HepG2 (cell line): ENCODE data around the gene PLAA. TPM values are rescaled to one million over a fixed set of nuclear protein-coding genes. Genes with fewer than 3 reads are reported as not detected.

Experiments
- ADNP ChIP-seq: sonication (generic); formaldehyde crosslinking; IDR thresholded peaks from 2 replicates; pipeline ENCODE4 v1.4.0; 2020; ENCODE audit warnings: missing genetic modification reagents
- CBFB ChIP-seq: sonication (generic); formaldehyde crosslinking; IDR thresholded peaks from 2 replicates; pipeline ENCODE4 v1.4.0; 2020; ENCODE audit warnings: missing genetic modification reagents
- LCORL ChIP-seq, 2 experiments: fragments of 450-650 bp in 1 of 2; sonication (generic) in 1 of 2; formaldehyde crosslinking in 1 of 2; IDR thresholded peaks; 2 replicates each; pipeline versions ENCODE4 v1.5.0 to v1.6.1; 2017 to 2020; ENCODE audit warnings: antibody characterized with exemption in 1 of 2, missing genetic modification reagents in 1 of 2
- RARG ChIP-seq: sonication (generic); formaldehyde crosslinking; IDR thresholded peaks from 2 replicates; pipeline ENCODE4 v1.4.0; 2020; ENCODE audit warnings: low read depth, mild to moderate bottlenecking, missing genetic modification reagents
- SOX6 ChIP-seq, 2 experiments: fragments of 450-650 bp in 1 of 2; sonication (generic) in 1 of 2; formaldehyde crosslinking in 1 of 2; IDR thresholded peaks; 2 replicates each; pipeline versions ENCODE4 v1.4.0 to v1.6.1; 2017 to 2020; ENCODE audit warnings: antibody characterized with exemption in 1 of 2, mild to moderate bottlenecking in 1 of 2, missing genetic modification reagents in 1 of 2
- UBTF ChIP-seq: sonication (generic); formaldehyde crosslinking; IDR thresholded peaks from 2 replicates; pipeline ENCODE4 v1.4.0; 2020; ENCODE audit warnings: mild to moderate bottlenecking, missing genetic modification reagents
- ZFP36 ChIP-seq: fragments of 150-350 bp; IDR thresholded peaks from 2 replicates; pipeline ENCODE4 v1.6.1; 2018; ENCODE audit warnings: borderline replicate concordance, low read length, low read depth; ENCODE audit not compliant: partially characterized antibody
- ZNF33A ChIP-seq: sonication (generic); formaldehyde crosslinking; IDR thresholded peaks from 2 replicates; pipeline ENCODE4 v1.5.1; 2020; ENCODE audit warnings: missing genetic modification reagents, mild to moderate bottlenecking, moderate library complexity, borderline replicate concordance
- ZNF383 ChIP-seq: sonication (generic); formaldehyde crosslinking; IDR thresholded peaks from 2 replicates; pipeline ENCODE4 v1.4.0; 2020; ENCODE audit warnings: missing genetic modification reagents, mild to moderate bottlenecking, borderline replicate concordance
- ZNF749 ChIP-seq: sonication (generic); formaldehyde crosslinking; IDR thresholded peaks from 2 replicates; pipeline ENCODE4 v1.8.0; 2022; ENCODE audit warnings: mild to moderate bottlenecking, missing genetic modification reagents, moderate library complexity, borderline replicate concordance
- ZNF816 ChIP-seq: sonication (generic); formaldehyde crosslinking; IDR thresholded peaks from 2 replicates; pipeline ENCODE4 v1.8.0; 2022; ENCODE audit warnings: missing genetic modification reagents, mild to moderate bottlenecking, borderline replicate concordance
- ZNF891 ChIP-seq: sonication (generic); formaldehyde crosslinking; IDR thresholded peaks from 2 replicates; pipeline ENCODE4 v1.5.0; 2020; ENCODE audit warnings: mild to moderate bottlenecking, missing genetic modification reagents
- polyA plus RNA-seq, 8 experiments: library from polyadenylated mRNA; depleted of rRNA in 3 of 8; stranded (reverse) in 7 of 8; unstranded in 1 of 8; fragments of >200 nt; fragmentation: Illumina TruSeq in 4 of 8; extraction: Trizol in 4 of 8; gene quantifications; 2 replicates each; pipeline versions ENCODE4 v1.2.1 to v1.2.3, GENCODE V29; 2011 to 2016; ENCODE audit warnings: low read depth in 4 of 8, missing spikeins in 1 of 8, mixed read lengths in 1 of 8; ENCODE audit not compliant: insufficient read depth in 1 of 8
- total RNA-seq, 5 experiments: library from RNA; depleted of rRNA; stranded (reverse); fragments of >200 nt; fragmentation: Illumina TruSeq; extraction: Trizol; gene quantifications; 2 replicates each; pipeline ENCODE4 v1.2.3, GENCODE V29; 2016; ENCODE audit warnings: low read depth in 1 of 5
- TF ChIP-seq, protein P1 (sequence below): sonication (generic); formaldehyde crosslinking; IDR thresholded peaks from 2 replicates; pipeline ENCODE4 v1.8.1; 2023; ENCODE audit warnings: mild to moderate bottlenecking, moderate library complexity, missing genetic modification reagents

Gene PLAA
- total and polyA plus RNA-seq, 2 of the 13 experiments (the other 11 are each of a cell fraction or from before 2014, with no cell fraction given) = 5.8 to 22.9 TPM

DNA sequence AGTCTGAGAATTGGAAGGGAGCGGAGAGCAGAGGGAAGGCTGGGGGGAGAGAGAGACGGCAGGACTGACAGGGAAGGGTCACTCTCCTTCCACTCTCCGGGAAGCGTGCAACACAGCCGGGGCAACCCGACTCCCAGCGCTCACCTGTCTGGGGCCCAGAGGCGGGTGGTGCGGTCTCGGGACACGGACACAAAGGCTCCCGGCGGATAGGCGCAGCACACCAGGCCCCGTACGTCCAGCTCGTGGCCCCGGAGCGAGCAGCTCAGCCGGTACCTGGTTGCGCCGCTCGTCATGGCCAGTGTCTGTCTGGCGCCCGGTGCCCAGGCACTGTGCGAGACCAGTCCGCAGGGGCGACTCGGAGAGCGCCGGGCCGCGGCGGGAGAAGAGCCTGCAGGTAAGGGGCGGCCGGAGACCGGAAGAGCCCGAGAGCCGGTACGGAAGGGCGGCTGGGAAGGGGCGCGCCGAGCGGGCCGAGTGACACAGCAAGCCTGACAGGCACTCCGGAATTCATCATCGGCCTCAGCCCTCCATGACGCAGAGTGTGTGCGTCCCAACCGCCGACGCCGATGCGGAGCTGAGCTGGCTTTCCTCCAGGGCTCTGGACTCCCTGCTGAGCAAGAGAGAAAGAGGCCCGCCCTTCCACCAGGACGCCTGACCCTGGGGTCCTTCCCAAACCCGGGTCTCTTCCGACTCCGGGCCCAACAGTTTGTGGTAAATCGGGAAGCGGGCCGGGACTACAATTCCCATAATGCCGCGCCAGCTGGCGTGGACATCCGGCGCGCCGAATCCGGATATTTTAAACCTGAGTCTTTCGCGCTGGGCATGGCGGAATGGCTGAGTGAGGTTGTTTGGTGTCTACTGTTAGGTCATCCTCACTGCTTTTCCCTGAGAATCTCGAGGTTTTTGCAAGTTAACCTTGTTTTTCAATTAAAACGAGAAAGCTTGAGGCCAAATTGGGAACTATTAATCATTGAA is at the start of gene PLAA (continued):
- TF ChIP-seq ADNP (no peak), ZNF816 (0 out of 2 replicates have a peak, but pooled peaks have one; percentile 73), ZFP36 (no peak), LCORL (IDR thresholded peaks at IDR 0.05) (no peak), LCORL (CRISPR knock-in tag; IDR thresholded peaks at IDR 0.05) (peak; percentile 84), ZNF33A (no peak), ZNF749 (CRISPR knock-in tag) (peak; percentile 66; the same call in 1 of the 2 replicates), ZNF383 (CRISPR knock-in tag) (0 out of 2 replicates have a peak, but pooled peaks have one; percentile 38), CBFB (CRISPR knock-in tag) (peak; percentile 68; the same call in 1 of the 2 replicates), RARG (0 out of 2 replicates have a peak, but pooled peaks have one; percentile 52), ZNF891 (CRISPR knock-in tag) (peak; percentile 70; the same call in 1 of the 2 replicates), UBTF (peak; percentile 100), SOX6 (IDR thresholded peaks at IDR 0.05) (no peak), SOX6 (CRISPR knock-in tag; IDR thresholded peaks at IDR 0.05) (peak; percentile 63)
- TF ChIP-seq, protein P1, sequence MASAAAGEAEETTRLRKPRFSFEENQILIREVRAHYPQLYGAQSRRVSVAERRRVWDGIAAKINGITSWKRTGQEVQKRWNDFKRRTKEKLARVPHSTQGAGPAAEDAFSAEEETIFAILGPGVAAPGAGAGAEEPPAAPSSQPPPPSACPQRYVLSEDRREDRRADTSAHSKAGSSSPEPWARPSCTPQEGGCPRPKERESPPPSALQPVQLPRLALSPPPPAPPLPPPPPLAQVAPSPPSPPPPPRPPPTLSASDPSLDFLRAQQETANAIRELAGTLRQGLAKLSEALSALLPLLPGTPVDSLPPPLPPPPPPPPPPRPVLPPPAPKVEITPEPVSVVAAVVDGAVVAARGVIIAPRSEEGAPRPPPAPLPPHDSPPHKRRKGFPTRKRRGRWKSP (CRISPR knock-in tag) = no peak
